ENCODE data around the gene CHKA. TPM values are rescaled to one million over a fixed set of nuclear protein-coding genes. Genes with fewer than 3 reads are reported as not detected.

The CHKA gene
- total and polyA plus RNA-seq, 2 experiments from 2014 or later: 37.1 to 94.4 TPM

- 0 out of 2 replicates have a peak, but pooled peaks cover 3% of the 10 kb centered on the region for H3K36me3 ChIP-seq (ENCODE audit: insufficient read depth)
- TF ChIP-seq EZH2phosphoT487 (IDR thresholded peaks at IDR 0.05; ENCODE audit: unreplicated experiment) (no peak), NANOG (IDR thresholded peaks at IDR 0.05; ENCODE audit: borderline replicate concordance) (no peak), CTCF (conservative IDR thresholded peaks at IDR 0.05; ENCODE audit: low read depth in 2 of 2) (no peak), CREB1 (CRISPR knock-in tag; IDR thresholded peaks at IDR 0.05; ENCODE audit: low read depth) (no peak), EZH2 (IDR thresholded peaks at IDR 0.05; ENCODE audit: low read depth, unreplicated experiment) (no peak), POLR2AphosphoS5 (IDR thresholded peaks at IDR 0.05; ENCODE audit: low read depth) (no peak), ZNF462 (CRISPR knock-in tag; IDR thresholded peaks at IDR 0.05) (no peak), ZNF114 (CRISPR knock-in tag; IDR thresholded peaks at IDR 0.05) (no peak), REST (IDR thresholded peaks at IDR 0.05; ENCODE audit: unreplicated experiment) (no peak), STAT1 (IDR thresholded peaks at IDR 0.05; ENCODE audit: unreplicated experiment) (no peak), JUNB (IDR thresholded peaks at IDR 0.05; ENCODE audit: unreplicated experiment) (no peak), ETS1 (IDR thresholded peaks at IDR 0.05) (no peak), ZNF331 (CRISPR knock-in tag; IDR thresholded peaks at IDR 0.05; ENCODE audit: low read depth) (no peak)
- no peak overlapping the region for H3K4me3 ChIP-seq
- H3K4me1 ChIP-seq (ENCODE audit: insufficient read depth): no peaks in the 10 kb centered on the region
- H3K9me2 ChIP-seq (ENCODE audit: insufficient read depth): no peaks in the 10 kb centered on the region
- no peaks in the 10 kb centered on the region for H3K27me3 ChIP-seq (ENCODE audit: insufficient read depth)
- ATAC-seq (no peak), DNase-seq (ENCODE audit: low spot score) (no peak)
- H3K9me3 Mint-ChIP-seq: no peaks in the 10 kb centered on the region
- H3F3A ChIP-seq (replicated peaks; ENCODE audit: low read depth): no peaks in the 10 kb centered on the region
- no peak overlapping the region for H3K4me3 Mint-ChIP-seq
- no peaks in the 10 kb centered on the region for H3K79me2 ChIP-seq (replicated peaks; ENCODE audit: insufficient read depth)
- no peak overlapping the region for H2AFZ ChIP-seq
- H4K20me1 ChIP-seq (replicated peaks; ENCODE audit: insufficient read depth): no peaks in the 10 kb centered on the region; the same call in 1 of the 2 replicates
- peaks cover 3% of the 10 kb centered on the region; the same call in 1 of the 3 replicates for H3K36me3 Mint-ChIP-seq (ENCODE audit: low read depth)
- H3K27ac ChIP-seq (ENCODE audit: low read depth): peak overlapping the region; percentile 40
- H3K4me1 Mint-ChIP-seq: peaks cover 7% of the 10 kb centered on the region; the same call in 2 of the 3 replicates
- no peaks in the 10 kb centered on the region for H3K27me3 Mint-ChIP-seq (ENCODE audit: insufficient read depth, low read depth, poor library complexity)
- H3K4me2 ChIP-seq: no peak overlapping the region
- 0 out of 2 replicates have a peak overlapping the region, but pooled peaks have one; percentile 38 for H3K27ac Mint-ChIP-seq
These were observed 37.4 kb upstream of the CHKA start for GRCh38 chr11:68158580-68158979.
